ENCODE measurements around the gene KRCC1. TPM values are rescaled to one million over a fixed set of nuclear protein-coding genes. Genes with fewer than 3 reads are reported as not detected.

Gene KRCC1
- total RNA-seq, 2 experiments from 2014 or later = 3.0 to 3.2 TPM

Small RNA genes within 50 kb of the gene (microRNA-seq; reads per million reads assigned to microRNA genes)
- gene MIR4780 (ENCODE audit: borderline microRNAs expressed, borderline replicate concordance) = not detected

Other genes with a start within 250 kb of the KRCC1 start
- gene RGPD2, start 230.0 kb downstream of the KRCC1 start, total RNA-seq = 10 to 100 TPM in 1 of 2 experiments, 1 to 10 TPM in 1; 8.1 to 10.6 TPM
- gene RNU2-63P, start 39.2 kb downstream of the KRCC1 start, total RNA-seq = 1 to 10 TPM; 2.6 to 3.1 TPM
- gene SMYD1, start 12.0 kb upstream of the KRCC1 start, total RNA-seq = not detected
- not detected for gene FABP1, start 72.3 kb upstream of the KRCC1 start, total RNA-seq
- gene THNSL2, start 114.6 kb upstream of the KRCC1 start, total RNA-seq = under 1 TPM; 0.39 to 0.85 TPM

Measured in CD4-positive, alpha-beta T cell (primary cell).